Osteocyte (in vitro differentiated cells): Measurements from ENCODE around the gene PAK5. TPM values are rescaled to one million over a fixed set of nuclear protein-coding genes. Genes with fewer than 3 reads are reported as not detected.

Source experiments
- DNase-seq: peaks from one replicate; pipeline ENCODE4 v3.0.0; 2021; ENCODE audit warnings: mixed read lengths; ENCODE audit not compliant: unreplicated experiment; ENCODE audit errors: extremely low spot score
- H3K27ac Mint-ChIP-seq: one replicate; pipeline ENCODE4 v1.8.0; 2021; ENCODE audit warnings: mild to moderate bottlenecking, mixed read lengths; ENCODE audit not compliant: unreplicated experiment
- H3K27me3 Mint-ChIP-seq: one replicate; pipeline ENCODE4 v1.8.0; 2021; ENCODE audit warnings: mixed read lengths; ENCODE audit not compliant: unreplicated experiment
- H3K36me3 Mint-ChIP-seq: one replicate; pipeline ENCODE4 v1.8.0; 2021; ENCODE audit warnings: mixed read lengths; ENCODE audit not compliant: unreplicated experiment
- H3K4me1 Mint-ChIP-seq: one replicate; pipeline ENCODE4 v1.8.0; 2021; ENCODE audit warnings: mixed read lengths; ENCODE audit not compliant: unreplicated experiment
- H3K4me3 Mint-ChIP-seq: one replicate; pipeline ENCODE4 v1.8.0; 2021; ENCODE audit warnings: mild to moderate bottlenecking, moderate library complexity, mixed read lengths; ENCODE audit not compliant: unreplicated experiment
- H3K9me3 Mint-ChIP-seq: one replicate; pipeline ENCODE4 v1.8.0; 2021; ENCODE audit warnings: mixed read lengths; ENCODE audit not compliant: unreplicated experiment
- CTCF ChIP-seq: fragments of 200-600 bp; sonication (generic); IDR thresholded peaks from 2 replicates; pipeline ENCODE4 v1.5.0; 2021; ENCODE audit warnings: antibody characterized with exemption, mild to moderate bottlenecking, moderate library complexity
- total RNA-seq: library from RNA; stranded (reverse); gene quantifications from 2 replicates; pipeline ENCODE4 v1.2.1, GENCODE V29; 2021

The PAK5 gene
- total RNA-seq, 1 donor from 2014 or later, result not detected

GRCh38 chr20:9610665-9611064, 228.2 kb downstream of the PAK5 start:
- H3K4me1 Mint-ChIP-seq, result peaks cover 3% of the 10 kb centered on the region
- DNase-seq, result peak; percentile 57
- H3K27me3 Mint-ChIP-seq, result peaks cover 15% of the 10 kb centered on the region
- no peak overlapping the region for H3K4me3 Mint-ChIP-seq
- H3K36me3 Mint-ChIP-seq, result no peaks in the 10 kb centered on the region
- H3K9me3 Mint-ChIP-seq, result no peaks in the 10 kb centered on the region
- no peak for TF ChIP-seq CTCF
- no peak overlapping the region for H3K27ac Mint-ChIP-seq

GRCh38 chr20:9609887-9610502, 228.9 kb downstream of the PAK5 start:
- Mint-ChIP-seq H3K4me3 (no peak overlapping the region), H3K27me3 (peaks cover 10% of the 10 kb centered on the region), H3K27ac (no peak overlapping the region), H3K36me3 (no peaks in the 10 kb centered on the region), H3K4me1 (peaks cover 3% of the 10 kb centered on the region), H3K9me3 (no peaks in the 10 kb centered on the region)
- DNase-seq, result no peak
- peak; percentile 81 for TF ChIP-seq CTCF

- no peak overlapping the region for H3K27ac Mint-ChIP-seq
- no peak overlapping the region for H3K4me3 Mint-ChIP-seq
- peaks cover 3% of the 10 kb centered on the region for H3K4me1 Mint-ChIP-seq
- DNase-seq, result no peak
- H3K27me3 Mint-ChIP-seq, result peaks cover 5% of the 10 kb centered on the region
- no peaks in the 10 kb centered on the region for H3K36me3 Mint-ChIP-seq
- H3K9me3 Mint-ChIP-seq, result no peaks in the 10 kb centered on the region
- no peak for TF ChIP-seq CTCF
Measured at GRCh38 chr20:9608639-9609340, 230.1 kb downstream of the PAK5 start.

GRCh38 chr20:9602847-9603183, 236.1 kb downstream of the PAK5 start:
- no peak overlapping the region for H3K4me3 Mint-ChIP-seq
- no peak for TF ChIP-seq CTCF
- H3K9me3 Mint-ChIP-seq, result no peaks in the 10 kb centered on the region
- H3K27me3 Mint-ChIP-seq, result peaks cover 33% of the 10 kb centered on the region
- no peaks in the 10 kb centered on the region for H3K4me1 Mint-ChIP-seq
- no peak overlapping the region for H3K27ac Mint-ChIP-seq
- DNase-seq, result no peak
- no peaks in the 10 kb centered on the region for H3K36me3 Mint-ChIP-seq

GRCh38 chr20:9600562-9600961, 238.3 kb downstream of the PAK5 start:
- Mint-ChIP-seq H3K36me3 (no peaks in the 10 kb centered on the region), H3K27ac (no peak overlapping the region), H3K4me3 (no peak overlapping the region), H3K9me3 (no peaks in the 10 kb centered on the region), H3K27me3 (peaks cover 33% of the 10 kb centered on the region), H3K4me1 (no peaks in the 10 kb centered on the region)
- TF ChIP-seq CTCF, result no peak
- no peak for DNase-seq
